ENCODE results near the gene ATP5PO.

- TF ChIP-seq CTCF (IDR thresholded peaks at IDR 0.05) (no peak), POLR2A (IDR thresholded peaks at IDR 0.05) (no peak)
These were observed 55.2 kb downstream of the ATP5PO start for GRCh38 chr21:33860332-33860879.

All from esophagus squamous epithelium (tissue), 4 donors.